GM19324 (cell line): ENCODE results near the gene ATG7.

ENCODE experiments used
- ATAC-seq: cut with Tn5 transposase; IDR thresholded peaks from one replicate; pipeline ENCODE4 v1.9.1; 2021; ENCODE audit warnings: mild to moderate bottlenecking, moderate library complexity; ENCODE audit not compliant: unreplicated experiment, low FRiP score

Gene ATG7, protein sequence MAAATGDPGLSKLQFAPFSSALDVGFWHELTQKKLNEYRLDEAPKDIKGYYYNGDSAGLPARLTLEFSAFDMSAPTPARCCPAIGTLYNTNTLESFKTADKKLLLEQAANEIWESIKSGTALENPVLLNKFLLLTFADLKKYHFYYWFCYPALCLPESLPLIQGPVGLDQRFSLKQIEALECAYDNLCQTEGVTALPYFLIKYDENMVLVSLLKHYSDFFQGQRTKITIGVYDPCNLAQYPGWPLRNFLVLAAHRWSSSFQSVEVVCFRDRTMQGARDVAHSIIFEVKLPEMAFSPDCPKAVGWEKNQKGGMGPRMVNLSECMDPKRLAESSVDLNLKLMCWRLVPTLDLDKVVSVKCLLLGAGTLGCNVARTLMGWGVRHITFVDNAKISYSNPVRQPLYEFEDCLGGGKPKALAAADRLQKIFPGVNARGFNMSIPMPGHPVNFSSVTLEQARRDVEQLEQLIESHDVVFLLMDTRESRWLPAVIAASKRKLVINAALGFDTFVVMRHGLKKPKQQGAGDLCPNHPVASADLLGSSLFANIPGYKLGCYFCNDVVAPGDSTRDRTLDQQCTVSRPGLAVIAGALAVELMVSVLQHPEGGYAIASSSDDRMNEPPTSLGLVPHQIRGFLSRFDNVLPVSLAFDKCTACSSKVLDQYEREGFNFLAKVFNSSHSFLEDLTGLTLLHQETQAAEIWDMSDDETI

DNA sequence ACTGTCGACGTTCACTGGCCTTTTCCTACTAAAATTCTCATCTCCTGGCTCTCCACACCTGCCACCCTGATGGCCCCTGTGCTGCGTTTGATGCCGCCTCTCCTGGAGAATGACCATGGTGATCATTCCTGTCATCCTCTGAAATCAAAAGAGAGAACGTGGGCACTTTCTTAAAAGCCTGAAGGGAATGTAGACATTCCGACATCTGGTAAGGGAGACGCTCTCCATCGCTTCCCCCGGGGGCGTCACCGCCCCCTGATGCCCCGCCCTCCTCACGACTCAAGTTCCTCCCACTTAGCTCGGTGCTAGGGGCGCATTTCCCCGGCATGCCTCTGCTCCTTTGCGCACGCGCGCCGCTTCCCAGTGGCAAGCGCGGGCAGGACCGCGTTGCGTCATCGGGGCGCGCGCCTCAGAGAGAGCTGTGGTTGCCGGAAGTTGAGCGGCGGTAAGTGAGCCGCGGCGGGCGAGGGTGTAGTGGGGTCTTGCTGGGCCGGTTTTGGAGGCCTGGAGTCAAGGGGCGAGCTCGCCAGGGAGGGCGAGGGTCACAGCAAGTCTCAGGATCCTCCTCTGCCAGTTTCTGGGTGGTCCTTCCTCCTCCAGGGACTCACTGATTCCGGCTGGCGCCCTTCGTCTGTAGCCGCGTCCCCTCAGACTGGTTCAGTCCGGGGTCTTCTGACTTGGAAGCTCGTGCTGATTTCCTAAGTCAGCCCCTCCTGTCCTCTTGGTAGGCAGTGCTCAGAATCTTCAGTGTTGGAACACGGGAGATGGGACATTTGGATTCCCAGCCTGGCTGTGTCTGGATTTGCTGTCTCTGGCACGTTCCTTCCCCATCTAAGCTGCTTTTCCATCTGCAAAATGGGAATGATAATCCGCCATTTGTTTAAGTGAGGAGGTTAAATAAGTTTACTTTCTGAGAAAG lies at the start of gene ATG7:
Gene ATG7, plus strand, starts transcription at position 412 of the 919 bp plus-strand sequence. CDS start 26,299 bp downstream, outside the sequence.
- ATAC-seq = peak; percentile 95

DNA sequence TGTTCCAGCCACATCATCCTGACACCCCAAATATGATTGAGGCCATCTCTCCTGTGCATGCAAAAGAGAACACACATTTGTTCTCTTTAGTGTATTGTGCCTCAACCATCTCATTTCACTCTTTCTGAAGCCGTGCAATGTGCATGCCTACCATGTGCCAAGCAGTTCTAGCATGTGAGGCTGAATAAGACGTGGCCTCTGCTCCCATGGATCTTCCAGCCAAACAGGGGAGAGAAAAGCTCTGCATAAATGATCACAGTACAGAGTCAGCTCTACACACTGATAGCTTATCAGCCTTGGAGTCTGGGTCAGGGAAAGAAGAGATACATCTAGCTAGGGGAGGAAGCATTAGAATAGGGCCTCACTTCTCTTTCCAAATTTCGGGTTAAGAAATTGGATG lies 48.2 kb upstream of the ATG7 start:
- ATAC-seq = no peak

DNA sequence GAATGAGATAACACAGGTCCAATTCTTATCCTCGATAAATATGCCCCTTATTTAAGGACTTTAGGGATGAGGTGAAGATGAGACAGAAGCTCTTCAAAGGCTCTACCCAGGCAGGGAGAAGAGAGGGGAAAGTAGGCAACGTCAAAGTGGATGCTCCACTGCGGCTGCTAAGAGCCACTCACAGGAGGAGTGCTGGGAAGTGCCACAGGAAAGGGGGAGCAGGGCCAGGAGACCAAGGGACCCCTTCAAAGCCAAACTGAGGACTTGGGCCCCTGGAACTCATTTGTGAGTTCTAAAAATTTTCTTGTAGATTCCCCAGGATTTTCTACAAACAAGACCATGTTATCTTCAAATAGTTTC lies 47.3 kb upstream of the ATG7 start:
- ATAC-seq = no peak

DNA sequence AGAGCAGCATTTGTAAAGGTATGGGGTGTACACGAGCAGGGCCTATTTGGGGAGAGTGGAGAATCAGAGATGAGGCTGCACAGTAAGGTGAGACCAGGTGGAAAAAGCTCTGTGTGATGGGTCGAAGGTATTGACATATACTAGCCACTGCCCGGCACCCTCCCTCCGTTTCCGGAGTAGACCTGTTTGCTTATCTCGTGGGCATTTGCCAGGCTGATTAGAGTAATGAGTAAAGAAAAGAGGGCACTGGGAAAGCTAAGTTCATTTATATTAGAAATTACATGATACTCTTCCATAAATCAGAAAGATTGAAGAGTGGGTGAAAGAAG lies 46.2 kb upstream of the ATG7 start:
- ATAC-seq = no peak

DNA sequence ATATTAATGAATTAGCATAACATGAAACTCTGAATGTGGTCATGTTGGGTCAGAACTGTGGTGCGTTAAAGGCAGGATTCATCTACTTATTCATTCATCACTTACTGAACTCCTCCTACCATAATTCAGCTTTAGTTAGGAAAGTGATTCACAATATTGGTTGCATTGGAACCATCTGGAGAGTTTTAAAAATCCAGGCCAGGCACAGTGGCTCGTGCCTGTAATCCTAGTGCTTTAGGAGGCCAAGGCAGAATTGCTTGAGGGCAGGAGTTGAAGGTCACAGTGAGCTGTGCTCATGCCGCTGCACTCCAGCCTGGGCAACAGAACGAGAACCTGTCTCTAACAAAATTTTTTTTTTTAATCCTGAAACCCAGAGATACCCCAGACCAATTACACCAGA lies 44.2 kb upstream of the ATG7 start:
- ATAC-seq = no peak

DNA sequence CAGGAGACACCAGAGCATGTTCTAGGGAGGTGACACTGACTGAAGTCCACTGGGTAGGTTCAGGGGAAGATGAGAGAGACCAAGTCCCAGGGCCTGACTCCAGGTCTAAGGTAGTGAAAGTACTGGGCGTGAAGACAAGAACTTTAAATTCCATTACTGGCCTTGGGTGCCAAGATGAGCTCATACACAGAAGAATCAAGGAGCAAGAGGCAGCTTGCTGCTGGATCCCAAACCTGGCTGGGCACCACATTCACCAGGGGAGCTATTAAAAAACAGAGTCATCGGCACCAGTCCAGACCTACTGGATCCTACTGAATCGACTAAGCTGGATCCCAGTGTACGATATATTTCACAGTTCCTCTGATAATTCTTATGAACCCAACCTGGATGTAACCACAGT lies 42.1 kb upstream of the ATG7 start:
- ATAC-seq = no peak

DNA sequence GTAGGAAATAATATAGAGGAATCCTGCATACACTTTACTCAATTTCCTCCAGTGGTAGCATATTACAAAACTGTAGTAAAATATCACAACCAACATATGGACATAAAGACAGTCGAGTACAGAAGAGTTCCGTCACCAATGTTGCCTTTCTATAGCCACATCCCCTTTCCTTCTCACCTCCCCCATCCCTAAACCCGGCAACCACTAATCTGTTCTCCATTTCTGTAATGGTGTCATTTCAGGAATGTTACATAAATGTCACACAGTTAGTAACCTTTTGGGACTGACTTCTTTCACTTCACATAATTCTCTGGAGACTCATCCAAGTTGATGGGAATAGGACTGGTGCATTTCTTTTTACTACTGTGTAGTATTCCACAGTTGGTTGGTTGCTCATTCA lies 41.4 kb upstream of the ATG7 start:
- no peak for ATAC-seq

DNA sequence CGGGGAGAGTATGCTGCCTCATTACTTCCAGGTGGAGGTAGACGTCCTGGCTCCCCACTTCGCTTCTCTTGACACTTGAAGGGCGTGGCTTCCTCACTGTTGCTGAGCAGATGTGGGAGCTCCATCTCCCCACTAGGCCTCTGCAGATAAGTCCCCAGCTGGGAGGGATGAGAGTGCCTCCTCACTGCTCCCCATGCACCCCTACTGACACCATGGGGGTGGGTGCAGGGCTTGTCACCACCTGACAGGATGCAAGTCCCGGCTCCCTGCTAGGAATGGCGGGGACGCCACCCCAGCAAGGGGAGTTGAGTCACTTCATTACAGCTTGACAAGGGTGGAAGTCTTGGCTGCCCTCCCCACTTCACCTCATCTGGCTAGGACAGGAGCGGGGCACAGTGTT lies 36.8 kb upstream of the ATG7 start:
- no peak for ATAC-seq

DNA sequence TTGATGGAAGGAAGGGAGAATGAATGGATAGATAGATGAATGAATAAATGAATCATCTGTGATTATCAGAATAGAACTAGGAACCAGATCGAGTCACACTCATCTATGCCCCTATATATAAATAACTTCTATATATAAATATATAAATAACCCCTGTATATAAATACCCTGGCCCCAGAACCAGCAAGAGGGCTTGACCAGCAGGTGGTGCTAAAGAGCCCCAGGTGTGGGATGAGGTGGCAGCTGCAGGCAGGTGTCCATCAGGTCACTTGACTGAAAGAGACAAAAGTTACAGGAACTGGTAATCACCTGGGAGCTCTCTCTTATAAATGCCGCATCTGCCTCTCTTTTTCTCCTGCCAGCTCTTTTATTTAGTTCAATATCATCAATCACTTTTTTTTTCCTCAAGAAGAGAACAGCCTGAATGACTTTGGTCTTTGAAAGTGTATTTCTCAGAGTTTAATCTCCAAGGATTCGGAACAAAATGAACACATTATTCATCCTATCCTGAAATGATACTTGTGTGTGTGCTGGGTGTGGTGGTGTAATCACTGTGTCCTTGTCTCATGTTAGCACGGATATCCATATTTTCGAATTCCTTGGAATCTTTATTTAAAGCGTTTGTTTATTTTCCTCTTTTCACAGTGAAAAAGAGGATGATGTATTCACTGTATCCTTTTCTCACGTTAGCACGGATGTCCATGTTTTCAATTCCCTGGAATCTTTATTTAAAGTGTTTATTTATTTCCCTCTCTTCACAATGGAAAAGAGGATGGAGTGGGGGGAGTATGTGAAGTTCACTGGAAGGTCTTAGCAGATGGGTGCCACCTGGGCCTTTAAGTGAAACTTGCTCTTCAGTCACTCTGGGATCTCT lies 35.4 kb upstream of the ATG7 start:
- no peak for ATAC-seq

DNA sequence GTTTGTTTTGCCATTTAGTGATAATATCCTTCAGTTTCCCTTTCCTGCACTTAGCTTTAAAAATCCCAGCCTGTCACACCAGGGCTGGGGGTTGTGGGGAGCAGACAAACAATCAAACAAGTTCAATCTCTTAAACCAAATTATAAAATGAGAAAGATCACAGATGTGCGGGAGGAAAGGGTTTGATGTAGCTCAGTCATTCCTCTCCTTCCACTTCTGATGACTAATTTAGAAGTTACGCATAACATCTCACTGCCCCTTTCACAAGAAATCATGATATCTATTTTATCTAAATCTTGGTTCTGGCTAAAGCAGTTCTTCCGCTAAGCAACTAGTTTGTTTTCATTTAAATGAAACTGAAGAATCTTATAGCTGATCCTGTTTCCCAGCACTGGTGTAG lies 34.1 kb upstream of the ATG7 start:
- ATAC-seq = no peak

DNA sequence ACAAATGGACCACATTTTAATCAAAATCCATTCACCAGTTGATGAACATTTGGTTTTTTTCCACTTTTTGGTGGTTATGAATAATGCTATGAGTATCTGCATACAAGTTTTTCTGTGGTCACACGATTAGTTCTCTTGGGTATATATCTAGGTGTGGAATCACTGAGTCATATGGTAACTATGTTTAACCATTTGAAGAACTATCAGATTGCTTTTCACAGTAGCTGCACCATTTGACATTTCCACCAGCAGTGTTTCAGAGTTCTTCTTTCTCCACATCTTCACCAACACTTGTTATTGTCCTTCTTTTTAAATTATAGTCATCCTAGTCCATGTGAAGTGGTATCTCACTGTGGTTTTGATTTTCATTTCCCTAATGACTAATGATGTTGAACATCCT lies 33.3 kb upstream of the ATG7 start:
- no peak for ATAC-seq

DNA sequence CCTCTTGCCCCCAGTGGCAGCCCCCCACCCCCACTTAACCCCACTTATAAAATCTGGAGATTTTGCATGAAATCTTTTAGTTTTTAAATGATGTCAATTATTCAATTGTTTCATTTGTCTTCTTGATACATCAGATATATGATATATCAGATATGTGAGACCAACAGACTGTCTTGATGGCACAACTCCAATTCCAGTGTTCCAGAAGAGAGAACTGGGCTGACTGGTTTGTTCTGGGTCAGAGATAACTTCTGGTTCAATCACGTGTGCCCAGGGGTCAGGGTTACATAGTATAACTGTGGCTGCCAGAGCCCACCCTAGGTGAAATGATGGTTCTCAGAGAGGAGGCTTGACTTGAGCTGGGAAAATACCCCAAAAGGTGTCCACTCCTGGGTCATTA lies 32.4 kb upstream of the ATG7 start:
- ATAC-seq = no peak

DNA sequence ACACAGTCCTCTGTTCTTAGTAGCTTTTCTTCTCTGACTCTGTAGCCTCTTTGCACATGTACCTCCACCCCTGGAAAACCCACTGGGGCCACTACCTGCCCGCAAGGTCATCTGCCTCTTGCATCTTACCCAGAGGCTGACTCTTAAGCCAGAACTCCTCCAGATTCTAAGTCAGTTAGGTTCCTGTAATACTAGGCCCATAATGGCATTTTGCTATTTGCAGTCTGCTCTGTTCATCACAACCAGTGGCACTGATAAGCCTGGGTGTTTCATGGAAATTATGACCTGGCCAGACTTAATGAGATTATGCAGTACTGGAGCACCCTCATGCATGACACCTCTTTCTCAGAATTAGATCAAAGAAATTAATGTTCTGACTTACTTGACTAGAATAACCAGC lies 31.7 kb upstream of the ATG7 start:
- ATAC-seq = no peak

DNA sequence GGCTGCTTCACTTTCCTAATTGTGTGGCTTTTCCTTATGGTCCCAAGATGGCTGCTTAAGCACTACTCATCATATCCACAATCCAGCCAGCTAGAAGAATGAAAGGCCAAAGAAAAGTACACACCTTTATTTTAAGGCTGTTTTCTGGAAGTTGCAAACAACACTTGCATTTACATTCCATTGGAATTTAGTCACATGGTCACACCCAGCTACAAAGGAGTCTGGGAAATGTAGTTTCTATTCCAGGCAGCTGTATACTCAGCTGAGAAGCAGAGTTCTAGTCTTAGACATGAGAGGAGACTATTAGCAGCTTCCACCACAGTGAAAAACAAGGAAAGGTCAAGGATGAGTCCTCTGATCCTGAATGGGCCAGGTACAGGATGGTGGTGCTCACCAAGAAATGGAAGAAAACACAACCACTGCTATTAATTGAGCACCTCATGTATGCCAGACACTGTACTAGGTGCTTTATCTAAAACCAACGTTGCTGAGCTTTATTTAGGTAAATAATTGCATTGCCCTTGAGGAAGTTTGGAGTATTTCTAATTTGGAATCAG lies 28.0 kb upstream of the ATG7 start:
- no peak for ATAC-seq

DNA sequence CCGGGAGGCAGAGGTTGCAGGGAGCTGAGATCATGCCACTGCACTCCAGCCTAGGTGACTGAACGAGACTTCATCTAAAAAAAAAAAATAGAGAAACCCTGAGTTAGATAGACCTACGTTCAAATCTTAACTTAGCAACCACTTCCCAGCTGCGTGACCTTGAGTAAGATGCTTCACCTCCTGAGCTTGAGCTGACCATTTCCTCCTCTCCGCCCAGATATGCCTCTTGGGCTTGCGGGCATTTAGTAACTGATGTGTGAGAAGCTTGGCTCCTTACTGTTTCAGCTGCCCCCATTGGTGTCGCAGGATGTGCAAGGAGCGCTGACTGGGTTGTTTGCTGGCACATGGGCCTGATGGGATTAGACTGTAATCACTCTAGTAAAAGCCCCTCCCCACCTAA lies 26.9 kb upstream of the ATG7 start:
- ATAC-seq = no peak

DNA sequence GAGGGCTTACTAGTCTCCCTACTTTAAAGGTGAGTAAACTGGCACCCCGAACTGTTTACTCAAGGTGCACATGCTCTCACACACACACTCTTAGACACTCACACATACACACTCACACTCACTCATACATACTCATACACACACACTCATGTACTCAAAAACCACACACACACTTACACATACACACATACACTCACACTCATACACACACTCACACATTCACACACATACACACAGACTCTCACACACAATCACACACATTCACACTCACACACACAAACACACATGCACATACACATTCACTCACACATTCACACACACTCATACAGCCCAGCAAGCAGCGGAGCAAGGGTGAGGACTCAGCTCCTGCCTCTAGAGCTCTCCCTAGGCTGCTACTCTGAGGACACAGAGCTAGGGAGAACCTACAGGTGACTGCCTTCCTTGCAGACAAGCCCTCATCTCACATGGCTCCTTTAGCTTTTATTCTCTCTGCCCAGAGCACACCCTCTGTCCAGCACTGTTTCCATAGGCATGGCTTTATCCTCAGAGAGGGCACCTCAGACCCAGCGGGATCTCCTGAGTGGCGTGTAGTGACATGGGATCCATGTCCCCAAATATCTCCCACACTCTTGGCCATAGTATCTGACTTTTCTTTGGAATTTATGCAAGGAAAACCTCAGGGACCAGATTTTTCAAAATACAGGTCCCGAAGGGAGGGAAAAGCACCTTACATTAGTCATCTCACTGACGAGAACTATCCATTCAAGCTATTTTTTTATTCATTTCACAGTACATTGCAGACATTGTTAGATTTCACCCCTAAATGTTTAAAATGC lies 26.2 kb upstream of the ATG7 start:
- no peak for ATAC-seq

DNA sequence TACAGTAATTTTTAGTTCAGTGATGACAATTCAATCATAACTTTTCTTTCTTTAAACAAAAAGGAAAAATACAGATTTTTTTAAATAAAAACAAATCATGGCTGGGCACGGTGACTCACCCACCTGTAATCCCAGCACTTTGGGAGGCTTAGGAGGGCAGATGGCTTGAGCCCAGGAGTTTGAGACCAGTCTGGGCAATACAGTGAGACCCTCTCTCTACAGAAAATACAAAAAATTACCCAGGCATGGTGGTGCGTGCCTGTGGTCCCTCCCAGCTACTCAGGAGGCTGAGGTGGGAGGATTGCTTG lies 25.6 kb upstream of the ATG7 start:
- no peak for ATAC-seq

DNA sequence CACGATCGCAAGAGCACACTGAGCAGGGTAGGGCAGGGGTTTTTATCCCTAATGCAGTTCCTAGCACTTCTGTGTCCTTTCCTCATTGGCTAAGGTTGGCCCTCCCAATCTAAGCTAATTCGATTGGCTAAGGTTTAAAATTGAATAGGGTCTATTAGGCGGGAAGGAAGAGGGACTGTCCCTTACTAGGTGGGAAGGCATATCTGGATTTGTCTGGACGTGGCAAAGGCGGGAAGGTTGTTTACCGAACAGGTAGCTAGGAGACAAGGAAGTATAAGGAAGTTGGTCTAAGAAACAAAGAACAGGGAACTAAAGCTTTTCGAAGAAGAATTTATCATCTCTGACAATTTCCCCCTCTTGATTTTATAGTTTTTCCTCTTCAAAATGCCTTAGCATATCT lies 24.8 kb upstream of the ATG7 start:
- no peak for ATAC-seq

DNA sequence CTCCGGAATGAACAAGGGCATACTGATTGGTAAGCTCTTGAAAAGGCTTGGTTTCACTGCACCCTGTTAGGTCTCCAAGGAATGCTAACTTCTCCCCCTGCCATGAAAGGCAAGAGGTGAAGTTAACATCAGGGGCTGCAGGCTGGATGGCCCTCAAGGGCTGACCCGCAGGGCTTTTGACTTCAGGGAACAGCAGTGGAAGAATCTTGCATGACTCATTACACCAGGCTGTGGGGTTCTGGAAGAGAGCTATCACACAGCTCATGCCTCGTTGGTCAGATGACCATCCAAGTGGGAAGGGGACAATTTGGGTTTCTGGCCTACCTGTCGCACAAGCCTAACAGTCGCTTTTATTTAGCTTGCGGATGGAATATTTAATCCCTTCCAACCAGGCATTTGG lies 23.6 kb upstream of the ATG7 start:
- ATAC-seq = no peak
